Neural cell (in vitro differentiated cells): Measurements from ENCODE around the gene TMEM121B. TPM values are rescaled to one million over a fixed set of nuclear protein-coding genes. Genes with fewer than 3 reads are reported as not detected.

ENCODE experiments used
- H2AFZ ChIP-seq: fragments of 200-600, 300-800 bp; sonication (generic), shearing (Covaris generic); 2 replicates; pipeline ENCODE4 v1.6.0; 2014; ENCODE audit warnings: low read depth, mild to moderate bottlenecking, antibody characterized with exemption, low read length, moderate library complexity
- H3F3A ChIP-seq: fragments of 200-600 bp; shearing (Covaris generic); 2 replicates; pipeline ENCODE4 v1.6.1; 2016; ENCODE audit warnings: mild to moderate bottlenecking, moderate library complexity, mixed read lengths, antibody characterized with exemption, low read length; ENCODE audit not compliant: insufficient read depth, poor library complexity, severe bottlenecking
- H3K27ac ChIP-seq: fragments of 200-600, 300-800 bp; sonication (generic), shearing (Covaris generic); 2 replicates; pipeline ENCODE4 v1.5.1; 2014; ENCODE audit warnings: mild to moderate bottlenecking, low read length, moderate library complexity
- H3K27me3 ChIP-seq: fragments of 300-800, 200-600 bp; sonication (generic), shearing (Covaris generic); 2 replicates; pipeline ENCODE4 v1.6.0; 2014; ENCODE audit warnings: mild to moderate bottlenecking, low read depth, low read length, moderate library complexity; ENCODE audit not compliant: insufficient read depth
- H3K36me3 ChIP-seq: fragments of 300-800, 200-600 bp; sonication (generic), shearing (Covaris generic); 2 replicates; pipeline ENCODE4 v1.5.1; 2014; ENCODE audit warnings: mild to moderate bottlenecking, antibody characterized with exemption, low read length, moderate library complexity; ENCODE audit not compliant: insufficient read depth
- H3K4me2 ChIP-seq: fragments of 300-800, 200-600 bp; sonication (generic), shearing (Covaris generic); 2 replicates; pipeline ENCODE4 v1.6.0; 2014; ENCODE audit warnings: mild to moderate bottlenecking, low read length
- H3K4me3 ChIP-seq: fragments of 300-800, 200-600 bp; sonication (generic), shearing (Covaris generic); 2 replicates; pipeline ENCODE4 v1.5.1; 2014; ENCODE audit warnings: mild to moderate bottlenecking, low read length, moderate library complexity
- H3K79me2 ChIP-seq: fragments of 200-600 bp; shearing (Covaris generic); replicated peaks from 2 replicates; pipeline ENCODE4 v1.6.0; 2014; ENCODE audit warnings: mild to moderate bottlenecking, low read length, moderate library complexity; ENCODE audit not compliant: insufficient read depth
- H3K9ac ChIP-seq: fragments of 300-800, 200-600 bp; sonication (generic), shearing (Covaris generic); 2 replicates; pipeline ENCODE4 v1.6.1; 2016; ENCODE audit warnings: mild to moderate bottlenecking, low read length, mixed read lengths
- H3K9me2 ChIP-seq: fragments of 200-600 bp; shearing (Covaris generic); 2 replicates; pipeline ENCODE4 v1.6.1; 2016; ENCODE audit warnings: mild to moderate bottlenecking, low read length, mixed read lengths; ENCODE audit not compliant: insufficient read depth
- H3K9me3 ChIP-seq: fragments of 200-600, 300-800 bp; sonication (generic), shearing (Covaris generic); 2 replicates; pipeline ENCODE4 v1.6.1; 2016; ENCODE audit warnings: mild to moderate bottlenecking, mixed run types, low read length, moderate library complexity, mixed read lengths
- H4K20me1 ChIP-seq: fragments of 200-600 bp; shearing (Covaris generic); 2 replicates; pipeline ENCODE4 v1.6.1; 2016; ENCODE audit warnings: mild to moderate bottlenecking, mixed run types; ENCODE audit not compliant: insufficient read depth
- CTCF ChIP-seq: fragments of 450-650 bp; IDR thresholded peaks from 2 replicates; pipeline ENCODE4 v1.5.1; 2014; ENCODE audit warnings: antibody characterized with exemption, mild to moderate bottlenecking, moderate library complexity; ENCODE audit not compliant: poor library complexity, severe bottlenecking
- EP300 ChIP-seq: fragments of 450-650 bp; conservative IDR thresholded peaks from 2 replicates; pipeline ENCODE4 v1.6.1; 2014; ENCODE audit warnings: antibody characterized with exemption, mild to moderate bottlenecking, moderate library complexity; ENCODE audit not compliant: poor library complexity, severe bottlenecking
- EZH2 ChIP-seq: fragments of 200-600, 300-800 bp; shearing (Covaris generic), sonication (generic); IDR thresholded peaks from 2 replicates; pipeline ENCODE4 v1.6.1; 2014; ENCODE audit warnings: antibody characterized with exemption, low read length, borderline replicate concordance, mild to moderate bottlenecking; ENCODE audit not compliant: insufficient read depth, poor library complexity, severe bottlenecking
- MXI1 ChIP-seq: fragments of 450-650 bp; conservative IDR thresholded peaks from 2 replicates; pipeline ENCODE4 v1.6.1; 2014; ENCODE audit warnings: antibody characterized with exemption, mild to moderate bottlenecking; ENCODE audit not compliant: poor library complexity, severe bottlenecking
- POLR2AphosphoS5 ChIP-seq: IDR thresholded peaks from 2 replicates; pipeline ENCODE4 v1.6.1; 2012
- RAD21 ChIP-seq: fragments of 450-650 bp; conservative IDR thresholded peaks from 2 replicates; pipeline ENCODE4 v1.6.1; 2014; ENCODE audit warnings: antibody characterized with exemption, mild to moderate bottlenecking, moderate library complexity
- REST ChIP-seq: IDR thresholded peaks from 2 replicates; pipeline ENCODE4 v1.6.1; 2012; ENCODE audit warnings: borderline replicate concordance
- SMC3 ChIP-seq: fragments of 450-650 bp; conservative IDR thresholded peaks from 2 replicates; pipeline ENCODE4 v1.6.1; 2014; ENCODE audit warnings: antibody characterized with exemption, mild to moderate bottlenecking, moderate library complexity; ENCODE audit not compliant: poor library complexity
- TAF1 ChIP-seq: IDR thresholded peaks from 2 replicates; pipeline ENCODE4 v1.6.1; 2012; ENCODE audit warnings: low read depth
- polyA plus RNA-seq: library from polyadenylated mRNA; depleted of rRNA; stranded (reverse); fragments of >200 nt; gene quantifications from 2 replicates; pipeline ENCODE4 v1.2.3, GENCODE V29; 2014

Gene TMEM121B
- polyA plus RNA-seq, 1 donor from 2014 or later, result 15.8 TPM

- H3K4me2 ChIP-seq, result no peak overlapping the region
- H3K79me2 ChIP-seq, result peaks cover 5% of the 10 kb centered on the region
- no peaks in the 10 kb centered on the region for H3K27me3 ChIP-seq
Observed at GRCh38 chr22:17114173-17114897, 6.8 kb downstream of the TMEM121B start.

GRCh38 chr22:17113600-17113999 is 7.6 kb downstream of the TMEM121B start:
- Histone ChIP-seq H2AFZ (no peak overlapping the region), H3K36me3 (no peaks in the 10 kb centered on the region), H3K27me3 (no peaks in the 10 kb centered on the region), H3F3A (no peaks in the 10 kb centered on the region), H3K9ac (no peak overlapping the region), H3K79me2 (no peaks in the 10 kb centered on the region), H3K4me3 (no peak overlapping the region), H4K20me1 (no peaks in the 10 kb centered on the region), H3K9me3 (no peaks in the 10 kb centered on the region), H3K27ac (no peak overlapping the region), H3K4me2 (no peak overlapping the region), H3K9me2 (no peaks in the 10 kb centered on the region)
- no peak for TF ChIP-seq MXI1
- no peak for TF ChIP-seq POLR2AphosphoS5
- no peak for TF ChIP-seq RAD21
- TF ChIP-seq REST, result no peak

More at GRCh38 chr22:17114173-17114897, 6.8 kb downstream of the TMEM121B start:
- Histone ChIP-seq H3K4me3 (no peak overlapping the region), H3K27ac (no peak overlapping the region), H4K20me1 (no peaks in the 10 kb centered on the region), H3F3A (no peaks in the 10 kb centered on the region), H3K9me3 (no peaks in the 10 kb centered on the region), H3K9ac (no peak overlapping the region), H3K9me2 (no peaks in the 10 kb centered on the region), H2AFZ (no peak overlapping the region), H3K36me3 (no peaks in the 10 kb centered on the region)
- TF ChIP-seq SMC3 (no peak), EP300 (no peak), EZH2 (no peak), REST (no peak), RAD21 (no peak), CTCF (no peak), MXI1 (no peak), POLR2AphosphoS5 (no peak), TAF1 (no peak)
